Measurements from ENCODE around the gene CIDEB. TPM values are rescaled to one million over a fixed set of nuclear protein-coding genes. Genes with fewer than 3 reads are reported as not detected.

CIDEB gene
- total and polyA plus RNA-seq, 2 of the 8 experiments (the other 6 are each of a cell fraction or from before 2014, with no cell fraction given): 0.11 TPM; not detected in 1

- no peak overlapping the region for H3K4ac ChIP-seq (replicated peaks; ENCODE audit: insufficient read length, low read depth, low read length)
- H2BK20ac ChIP-seq (ENCODE audit: low read length): no peak overlapping the region
- no peak overlapping the region for H3K56ac ChIP-seq (replicated peaks; ENCODE audit: insufficient read length, low read depth, low read length)
- H3K4me2 ChIP-seq (ENCODE audit: insufficient read depth in 1 of 2, low read depth in 2 of 2, low read length in 2 of 2): peak overlapping the region; percentile 77 to 85
- no peak overlapping the region for H2BK12ac ChIP-seq (ENCODE audit: low read depth, low read length)
- H2BK120ac ChIP-seq (replicated peaks; ENCODE audit: low read depth, low read length): no peak overlapping the region
- no peak overlapping the region for H4K8ac ChIP-seq (ENCODE audit: extremely low read depth, insufficient read depth, low read length)
- no peak overlapping the region; the same call in 1 of the 2 replicates for H2AFZ ChIP-seq (ENCODE audit: low read length)
- H3K27me3 ChIP-seq (replicated peaks in 1 of 4; ENCODE audit: control insufficient read depth in 3 of 4, extremely low read depth in 1 of 4, insufficient read depth in 3 of 4, low read length in 3 of 4): no peaks in the 10 kb centered on the region
- H3K18ac ChIP-seq (ENCODE audit: extremely low read depth, low read length): no peak overlapping the region
- peaks cover 4% of the 10 kb centered on the region; the same call in 1 of the 2 replicates for H3K23me2 ChIP-seq (ENCODE audit: low read depth, low read length)
- no peak for TF ChIP-seq CBX5 (IDR thresholded peaks at IDR 0.05; ENCODE audit: low read depth, low read length)
- TF ChIP-seq HDAC6 (IDR thresholded peaks at IDR 0.05; ENCODE audit: low read depth, low read length): no peak
- no peak for TF ChIP-seq EP300 (IDR thresholded peaks at IDR 0.05; ENCODE audit: borderline replicate concordance in 1 of 2, low read depth in 2 of 2, low read length in 2 of 2)
- POLR2A ChIA-PET (ENCODE audit: partially characterized antibody): interaction anchor here (0.6 to 6.1 kb wide), 23 partner anchors 7 to 759 kb away, joined by 3 to 50 read pairs (median 5); partner anchors contain the start of genes ADCY4, CIDEB, GMPR2 and IRF9
- no peaks in the 10 kb centered on the region; a peak in 1 of 4 replicates for H3K9me3 ChIP-seq (ENCODE audit: insufficient read depth in 2 of 2, low read depth in 1 of 2, low read length in 1 of 2)
- H3K14ac ChIP-seq (ENCODE audit: insufficient read length): no peak overlapping the region
- H3K9ac ChIP-seq (replicated peaks in 1 of 4; ENCODE audit: extremely low read depth in 1 of 4, low read depth in 3 of 4, low read length in 3 of 4): peak overlapping the region; percentile 25 to 81 (median 58)
- H3K23ac ChIP-seq (ENCODE audit: insufficient read length): no peak overlapping the region
- CTCF ChIA-PET (ENCODE audit: partially characterized antibody): interaction anchor here (0.5 to 9.0 kb wide), 11 partner anchors 8 to 212 kb away, joined by 3 to 163 read pairs (median 21); partner anchors contain the start of genes CIDEB, IPO4, KHNYN and LTB4R
- H3K4me1 ChIP-seq (replicated peaks in 1 of 4; ENCODE audit: control insufficient read depth in 3 of 4, insufficient read depth in 4 of 4, low read length in 3 of 4): peaks cover 0 to 7% (median 4%) of the 10 kb centered on the region in 4 experiments; a peak in 5 of 7 replicates
- WGBS, 2 experiments (ENCODE audit: extremely low coverage in 1 of 2, insufficient coverage in 1 of 2, insufficient read length in 1 of 2, insufficient replicate concordance in 2 of 2, low coverage in 1 of 2, low lambda C conversion rate in 2 of 2, missing lambda C conversion rate in 1 of 2): 46% methylated on average over 16 of the region's 16 CpGs; no CpG with 5 or more reads in 1 of the 2 experiments
- FAIRE-seq: no peak
- no peak overlapping the region for H4K5ac ChIP-seq (ENCODE audit: insufficient read length, low read depth, low read length)
- H4K91ac ChIP-seq (replicated peaks; ENCODE audit: insufficient read length, low read length): no peak overlapping the region
- H2AK5ac ChIP-seq (ENCODE audit: low read depth, low read length): no peak overlapping the region
- no peak overlapping the region for H2BK15ac ChIP-seq (ENCODE audit: low read length)
- peaks cover 21 to 36% (median 33%) of the 10 kb centered on the region in 4 experiments for H3K36me3 ChIP-seq (ENCODE audit: control insufficient read depth in 2 of 4, insufficient read depth in 4 of 4, low read length in 3 of 4)
- peak overlapping the region; percentile 76 to 91 (median 88) for H3K4me3 ChIP-seq (ENCODE audit: extremely low read depth in 1 of 4, insufficient read depth in 2 of 4, low read depth in 3 of 4, low read length in 4 of 4)
- no peak overlapping the region for H3K27ac ChIP-seq (ENCODE audit: low read depth, low read length)
- peaks cover 4 to 13% of the 10 kb centered on the region in 2 experiments; a peak in 2 of 4 replicates for H3K79me2 ChIP-seq (ENCODE audit: control insufficient read depth in 1 of 2, insufficient read depth in 2 of 2, low read length in 2 of 2)
- DNase-seq (ENCODE audit: low read depth in 1 of 2, low spot score in 2 of 2): no peak
- peaks cover 5% of the 10 kb centered on the region; the same call in 1 of the 2 replicates for H3K79me1 ChIP-seq (ENCODE audit: low read depth, low read length)
- no peak overlapping the region for H2BK5ac ChIP-seq (ENCODE audit: low read depth, low read length)
- no peaks in the 10 kb centered on the region for H4K20me1 ChIP-seq (replicated peaks in 1 of 2; ENCODE audit: control insufficient read depth in 1 of 2, insufficient read depth in 2 of 2, low read length in 2 of 2)
These were observed 7.3 kb downstream of the CIDEB start for GRCh38 chr14:24300326-24300980.
